HCT116 (cell line): Measurements from ENCODE around the gene CBLB. TPM values are rescaled to one million over a fixed set of nuclear protein-coding genes. Genes with fewer than 3 reads are reported as not detected.

Experiments
- ATAC-seq: fragments of 200-7000 bp; cut with Tn5 transposase; 2 replicates; pipeline ENCODE4 v1.9.1; 2020; ENCODE audit warnings: mild to moderate bottlenecking, moderate library complexity
- BruUV-seq: library from RNA; stranded (reverse); fragments of 400-500 nt; replicated peaks from 2 replicates; lab custom pipeline; 2021; lab: Mats Ljungman, UMichigan
- CTCF ChIA-PET: fragments of 300-600 bp; sonication (Branson Sonifier 250); formaldehyde crosslinking; loops from one replicate; lab custom pipeline; 2021; ENCODE audit warnings: antibody characterized with exemption; lab: Charles Lee
- POLR2A ChIA-PET: fragments of 300-600, 350-600 bp; sonication (Branson Sonifier 250); formaldehyde crosslinking; loops from one replicate; lab custom pipeline; 2021; ENCODE audit warnings: antibody characterized with exemption; lab: Charles Lee
- RAD21 ChIA-PET, 2 experiments: fragments of 300-600 bp; sonication (Branson Sonifier 250); formaldehyde crosslinking; loops; one replicate each; lab custom pipeline; 2023; ENCODE audit warnings: low total read pairs in 2 of 2; ENCODE audit not compliant: uncharacterized antibody in 2 of 2, unreplicated experiment in 2 of 2, low non-redundant PET in 1 of 2; lab: Charles Lee
- DNase-seq: peaks from one replicate; pipeline ENCODE4 v3.0.0-alpha.2; 2010; ENCODE audit warnings: low read depth, low spot score
- H2AFZ ChIP-seq: fragments of 200-600 bp; shearing (Covaris generic), sonication (generic); 2 replicates; pipeline ENCODE4 v1.6.1; 2017; ENCODE audit warnings: low read depth, mixed run types, mixed read lengths, antibody characterized with exemption, low read length; ENCODE audit not compliant: poor library complexity, severe bottlenecking
- H3K27ac ChIP-seq: 2 replicates; pipeline ENCODE4 v1.5.1; 2012; ENCODE audit warnings: low read depth, low read length
- H3K27me3 ChIP-seq: fragments of 200-600 bp; sonication (generic); 2 replicates; pipeline ENCODE4 v1.6.1; 2016; ENCODE audit warnings: mixed run types, low read length, mixed read lengths; ENCODE audit not compliant: insufficient read depth
- H3K36me3 ChIP-seq, 2 experiments: fragments of 200-500 bp in 1 of 2; fragments of 200-600 bp in 1 of 2; sonication (Bioruptor generic) in 1 of 2; sonication (generic) in 1 of 2; 2 replicates each; pipeline versions ENCODE4 v1.5.1 to v1.6.1; 2014 to 2016; ENCODE audit warnings: low read length in 2 of 2, inconsistent platforms in 1 of 2, mixed read lengths in 1 of 2, mixed run types in 1 of 2; ENCODE audit not compliant: insufficient read depth in 2 of 2, control insufficient read depth in 1 of 2
- H3K4me1 ChIP-seq, 2 experiments: fragments of 200-600 bp in 1 of 2; sonication (generic) in 1 of 2; 2 replicates each; pipeline versions ENCODE4 v1.5.1 to v1.6.1; 2012 to 2017; ENCODE audit warnings: low read length in 2 of 2, inconsistent platforms in 1 of 2, mild to moderate bottlenecking in 1 of 2, mixed read lengths in 1 of 2, mixed run types in 1 of 2, moderate library complexity in 1 of 2; ENCODE audit not compliant: insufficient read depth in 2 of 2, control insufficient read depth in 1 of 2
- H3K4me2 ChIP-seq: fragments of 200-600 bp; sonication (generic); 2 replicates; pipeline ENCODE4 v1.6.1; 2017; ENCODE audit warnings: mixed run types, low read length, mixed read lengths
- H3K4me3 ChIP-seq, 2 experiments: fragments of 200-600 bp in 1 of 2; sonication (generic) in 1 of 2; replicated peaks in 1 of 2; 2 replicates each; pipeline ENCODE4 v1.5.1; 2011 to 2016; ENCODE audit warnings: low read length in 2 of 2, control low read depth in 1 of 2, low read depth in 1 of 2, mild to moderate bottlenecking in 1 of 2, mixed read lengths in 1 of 2, mixed run types in 1 of 2
- H3K79me2 ChIP-seq: fragments of 200-600 bp; sonication (generic); 2 replicates; pipeline ENCODE4 v1.6.1; 2017; ENCODE audit warnings: mild to moderate bottlenecking, mixed run types, low read length, moderate library complexity, mixed read lengths; ENCODE audit not compliant: insufficient read depth
- H3K9ac ChIP-seq: fragments of 200-600 bp; sonication (generic); 2 replicates; pipeline ENCODE4 v1.6.1; 2016; ENCODE audit warnings: low read length, mixed read lengths
- H3K9me2 ChIP-seq: fragments of 200-600 bp; sonication (generic), shearing (Covaris generic); 2 replicates; pipeline ENCODE4 v1.6.1; 2017; ENCODE audit warnings: mixed run types, mild to moderate bottlenecking, moderate library complexity; ENCODE audit not compliant: insufficient read depth
- H3K9me3 ChIP-seq, 2 experiments: fragments of 200-500 bp in 1 of 2; fragments of 200-600 bp in 1 of 2; sonication (Bioruptor generic) in 1 of 2; sonication (generic) in 1 of 2; 2 replicates each; pipeline ENCODE4 v1.6.1; 2014 to 2017; ENCODE audit warnings: low read length in 2 of 2, mixed read lengths in 2 of 2, inconsistent platforms in 1 of 2, low read depth in 1 of 2, mild to moderate bottlenecking in 1 of 2, mixed run types in 1 of 2, moderate library complexity in 1 of 2; ENCODE audit not compliant: control insufficient read depth in 1 of 2, insufficient read depth in 1 of 2
- H4K20me1 ChIP-seq: fragments of 200-600 bp; sonication (generic), shearing (Covaris generic); 2 replicates; pipeline ENCODE4 v1.6.1; 2017; ENCODE audit warnings: mixed run types, mild to moderate bottlenecking, moderate library complexity; ENCODE audit not compliant: insufficient read depth
- ATF3 ChIP-seq: IDR thresholded peaks from 2 replicates; pipeline ENCODE4 v1.6.1; 2012
- CBX3 ChIP-seq: IDR thresholded peaks from 2 replicates; pipeline ENCODE4 v1.6.1; 2012; ENCODE audit warnings: low read depth
- CEBPB ChIP-seq: IDR thresholded peaks from 2 replicates; pipeline ENCODE4 v1.6.1; 2012; ENCODE audit warnings: low read depth
- CTCF ChIP-seq, 3 experiments: fragments of 200-600 bp in 1 of 3; sonication (generic) in 1 of 3; IDR thresholded peaks in 2 of 3; conservative IDR thresholded peaks in 1 of 3; 2 replicates each; pipeline ENCODE4 v1.5.1; 2012 to 2017; ENCODE audit warnings: low read depth in 2 of 3, low read length in 2 of 3, antibody characterized with exemption in 1 of 3, borderline replicate concordance in 1 of 3, control low read depth in 1 of 3, mild to moderate bottlenecking in 1 of 3, mixed read lengths in 1 of 3, mixed run types in 1 of 3, moderate library complexity in 1 of 3; ENCODE audit not compliant: insufficient read depth in 1 of 3
- EGR1 ChIP-seq: IDR thresholded peaks from 2 replicates; pipeline ENCODE4 v1.6.1; 2012; ENCODE audit warnings: low read depth
- EZH2 ChIP-seq: fragments of 200-600 bp; sonication (generic); IDR thresholded peaks from 2 replicates; pipeline ENCODE4 v1.6.1; 2017; ENCODE audit warnings: antibody characterized with exemption, mixed run types
- EZH2phosphoT487 ChIP-seq: fragments of 200-600 bp; IDR thresholded peaks from 2 replicates; pipeline ENCODE4 v1.6.1; 2018; ENCODE audit warnings: antibody characterized with exemption, borderline replicate concordance
- JUND ChIP-seq: IDR thresholded peaks from 2 replicates; pipeline ENCODE4 v1.6.1; 2012
- MAX ChIP-seq: IDR thresholded peaks from 2 replicates; pipeline ENCODE4 v1.6.1; 2012
- RAD21 ChIP-seq: IDR thresholded peaks from 2 replicates; pipeline ENCODE4 v1.6.1; 2012; ENCODE audit warnings: low read depth, mild to moderate bottlenecking
- SP1 ChIP-seq: IDR thresholded peaks from 2 replicates; pipeline ENCODE4 v1.6.1; 2012; ENCODE audit warnings: low read depth
- TCF7L2 ChIP-seq: IDR thresholded peaks from 2 replicates; pipeline ENCODE4 v1.7.0; 2011; ENCODE audit warnings: borderline replicate concordance, inconsistent platforms; ENCODE audit not compliant: insufficient read depth, insufficient read length; ENCODE audit errors: extremely low read depth
- ZBTB33 ChIP-seq: IDR thresholded peaks from 2 replicates; pipeline ENCODE4 v1.6.1; 2011; ENCODE audit warnings: mild to moderate bottlenecking, low read length, moderate library complexity; ENCODE audit not compliant: insufficient replicate concordance; ENCODE audit errors: extremely low read depth
- ZNF274 ChIP-seq: fragments of 200-500 bp; sonication (Bioruptor generic); IDR thresholded peaks from 2 replicates; pipeline ENCODE4 v1.6.1; 2014; ENCODE audit warnings: mild to moderate bottlenecking, low read depth, low read length, inconsistent platforms
- intact Hi-C: fragments of 100-400 bp; cut with micrococcal nuclease; formaldehyde crosslinking; loops from 2 replicates; pipeline ENCODE4 v1.10.0; 2022
- total RNA-seq: library from RNA; stranded (reverse); gene quantifications from one replicate; pipeline ENCODE4 v1.2.1, GENCODE V29; 2021; ENCODE audit not compliant: unreplicated experiment

The CBLB gene
- total RNA-seq, 1 experiment from 2014 or later: 10.4 TPM

GRCh38 chr3:105672996-105673395 lies 195.8 kb downstream of the CBLB start:
- Histone ChIP-seq H3K27ac (no peak overlapping the region), H3K4me2 (no peak overlapping the region), H3K9me2 (no peaks in the 10 kb centered on the region), H4K20me1 (no peaks in the 10 kb centered on the region), H3K4me1 (no peaks in the 10 kb centered on the region), H2AFZ (no peak overlapping the region), H3K9me3 (no peaks in the 10 kb centered on the region), H3K79me2 (no peaks in the 10 kb centered on the region), H3K9ac (no peak overlapping the region), H3K4me3 (no peak overlapping the region), H3K27me3 (no peaks in the 10 kb centered on the region), H3K36me3 (no peaks in the 10 kb centered on the region)
- POLR2A ChIA-PET: no interaction called here
- no peak for TF ChIP-seq JUND
- no peak for TF ChIP-seq CTCF (IDR thresholded peaks at IDR 0.05 in 2 of 3, conservative IDR thresholded peaks at IDR 0.05 in 1 of 3; ENCODE audit: borderline replicate concordance in 1 of 3, insufficient read depth in 1 of 3, low read depth in 2 of 3, low read length in 2 of 3)
- TF ChIP-seq CEBPB: no peak
- TF ChIP-seq EGR1: no peak
- no peak for TF ChIP-seq EZH2phosphoT487
- ATAC-seq (no peak), DNase-seq (no peak)
- intact Hi-C loops: no loop called here
- RAD21 ChIA-PET: no interaction called here
- CTCF ChIA-PET: no interaction called here
- no TSS peak for BruUV-seq

GRCh38 chr3:105662306-105662705 lies 206.5 kb downstream of the CBLB start:
- Histone ChIP-seq H3K9me3 (no peaks in the 10 kb centered on the region), H3K79me2 (no peaks in the 10 kb centered on the region), H3K4me1 (no peaks in the 10 kb centered on the region), H3K9me2 (no peaks in the 10 kb centered on the region), H3K36me3 (no peaks in the 10 kb centered on the region), H3K4me2 (no peak overlapping the region), H3K27ac (no peak overlapping the region), H3K27me3 (no peaks in the 10 kb centered on the region), H4K20me1 (no peaks in the 10 kb centered on the region), H3K9ac (no peak overlapping the region), H2AFZ (no peak overlapping the region), H3K4me3 (no peak overlapping the region)
- ChIA-PET CTCF (no interaction called here), POLR2A (no interaction called here), RAD21 (no interaction called here)
- BruUV-seq: no TSS peak
- intact Hi-C loops: no loop called here
- ATAC-seq: no peak
- no peak for DNase-seq
- TF ChIP-seq JUND (no peak), RAD21 (no peak), TCF7L2 (no peak), ZBTB33 (no peak), MAX (no peak), ZNF274 (no peak), CEBPB (no peak), CBX3 (no peak), SP1 (no peak), ATF3 (no peak), EZH2 (no peak), CTCF (IDR thresholded peaks at IDR 0.05 in 2 of 3, conservative IDR thresholded peaks at IDR 0.05 in 1 of 3; ENCODE audit: borderline replicate concordance in 1 of 3, insufficient read depth in 1 of 3, low read depth in 2 of 3, low read length in 2 of 3) (no peak)
